ENCODE measurements around the gene CDK10. TPM values are rescaled to one million over a fixed set of nuclear protein-coding genes. Genes with fewer than 3 reads are reported as not detected.
"Not testable (repeated sequence)": the region's sequence is repeated elsewhere in the genome, so short reads cannot be mapped to it uniquely, and the experiment has no call there.

The CDK10 gene
- total RNA-seq, 1 donor from 2014 or later = 79.6 TPM

DNA sequence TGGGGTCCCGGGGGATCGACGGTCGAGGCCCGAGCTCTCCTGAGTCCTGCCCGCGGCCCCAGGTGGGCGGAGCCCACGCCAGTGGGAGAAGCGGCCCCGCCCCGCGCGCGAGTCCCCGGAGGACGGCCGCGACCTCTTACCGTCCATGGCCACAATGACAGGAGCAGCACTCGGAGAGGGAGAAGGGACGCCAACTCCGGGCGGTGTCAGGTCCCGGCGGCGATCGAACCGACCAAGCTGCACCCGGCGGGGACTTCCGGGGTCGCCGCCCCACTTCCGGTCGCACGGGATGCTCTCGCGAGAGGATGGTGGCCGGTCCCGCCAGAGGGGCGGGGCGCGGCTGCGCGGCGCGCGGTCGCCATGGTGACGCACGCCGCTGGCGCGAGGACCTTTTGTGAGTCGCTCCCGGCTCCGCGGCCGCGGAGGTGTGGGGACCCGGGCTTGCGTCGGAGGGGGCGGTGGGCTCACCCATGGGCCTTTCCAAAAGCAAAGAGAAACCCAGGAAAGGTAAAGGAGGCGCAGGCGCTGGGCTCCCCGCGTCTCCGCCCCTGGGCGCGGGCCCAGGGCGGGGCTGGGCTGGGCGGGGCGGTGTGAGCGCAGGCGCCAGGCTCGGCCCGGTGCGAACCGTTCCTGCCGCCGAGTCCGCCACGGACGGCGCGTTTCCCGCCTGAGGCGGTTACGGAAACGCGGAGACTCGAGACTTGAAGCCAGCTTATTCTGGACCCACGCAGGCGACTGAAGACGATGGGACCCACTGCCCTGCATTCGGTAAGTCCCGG lies 28.9 kb upstream of the CDK10 start, which contains the start of the genes CHMP1A and SPATA33:
Gene CHMP1A, minus strand, starts transcription at position 267 of the 779 bp plus-strand sequence. Its CDS starts 120 bp downstream, at position 147.
Gene SPATA33, plus strand, starts transcription at position 395 of the 779 bp plus-strand sequence. Its CDS starts 76 bp downstream, at position 471.
- TF ChIP-seq, protein P1, sequence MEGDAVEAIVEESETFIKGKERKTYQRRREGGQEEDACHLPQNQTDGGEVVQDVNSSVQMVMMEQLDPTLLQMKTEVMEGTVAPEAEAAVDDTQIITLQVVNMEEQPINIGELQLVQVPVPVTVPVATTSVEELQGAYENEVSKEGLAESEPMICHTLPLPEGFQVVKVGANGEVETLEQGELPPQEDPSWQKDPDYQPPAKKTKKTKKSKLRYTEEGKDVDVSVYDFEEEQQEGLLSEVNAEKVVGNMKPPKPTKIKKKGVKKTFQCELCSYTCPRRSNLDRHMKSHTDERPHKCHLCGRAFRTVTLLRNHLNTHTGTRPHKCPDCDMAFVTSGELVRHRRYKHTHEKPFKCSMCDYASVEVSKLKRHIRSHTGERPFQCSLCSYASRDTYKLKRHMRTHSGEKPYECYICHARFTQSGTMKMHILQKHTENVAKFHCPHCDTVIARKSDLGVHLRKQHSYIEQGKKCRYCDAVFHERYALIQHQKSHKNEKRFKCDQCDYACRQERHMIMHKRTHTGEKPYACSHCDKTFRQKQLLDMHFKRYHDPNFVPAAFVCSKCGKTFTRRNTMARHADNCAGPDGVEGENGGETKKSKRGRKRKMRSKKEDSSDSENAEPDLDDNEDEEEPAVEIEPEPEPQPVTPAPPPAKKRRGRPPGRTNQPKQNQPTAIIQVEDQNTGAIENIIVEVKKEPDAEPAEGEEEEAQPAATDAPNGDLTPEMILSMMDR (IDR thresholded peaks at IDR 0.05) = no peak
- ATAC-seq (peak; percentile 97 to 99), DNase-seq (peak; percentile 91)
- Histone ChIP-seq H3K27ac (peak within 1 kb of the TSS; percentile 92), H3K4me1 (peaks cover 22% of the 10 kb centered on the region), H3K4me3 (peak within 1 kb of the TSS; percentile 91), H3K36me3 (peaks cover 31% of the 10 kb centered on the region), H3K27me3 (ENCODE audit: low read depth) (no peaks in the 10 kb centered on the region), H3K9me3 (no peaks in the 10 kb centered on the region)
- intact Hi-C loops (cut with DNase I) = no loop called here

DNA sequence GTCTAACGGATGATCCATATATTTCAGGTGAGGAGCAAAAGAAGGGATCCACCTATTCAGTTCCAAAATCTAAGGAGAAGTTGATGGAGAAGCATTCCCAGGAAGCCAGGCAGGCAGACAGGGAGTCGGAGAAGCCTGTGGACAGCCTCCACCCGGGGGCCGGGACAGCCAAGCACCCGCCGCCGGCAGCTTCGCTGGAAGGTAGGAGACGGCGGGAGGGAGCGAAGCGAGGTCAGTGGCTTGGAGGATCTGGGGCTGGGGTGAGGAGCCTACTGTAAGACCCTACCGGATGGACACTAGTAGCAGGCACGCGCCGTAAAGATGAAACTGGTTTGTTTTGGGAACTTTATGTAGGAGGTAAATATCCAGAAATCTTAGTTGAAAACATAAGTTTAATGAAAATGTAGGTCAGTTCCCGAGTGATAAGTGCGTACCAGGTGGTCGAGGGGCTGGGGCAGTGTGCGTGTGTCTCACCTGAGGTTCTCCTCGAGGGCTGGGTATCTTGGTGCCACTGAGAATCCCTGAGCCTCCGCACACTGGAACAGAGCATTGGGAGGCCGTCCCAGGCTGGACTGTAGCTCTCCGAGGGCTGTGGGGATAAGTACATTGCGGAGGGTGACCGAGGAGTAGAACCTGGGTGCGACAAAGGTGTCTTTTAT lies 28.1 kb upstream of the CDK10 start:
- Histone ChIP-seq H3K4me1 (peaks cover 22% of the 10 kb centered on the region), H3K27me3 (ENCODE audit: low read depth) (no peaks in the 10 kb centered on the region), H3K36me3 (peaks cover 30% of the 10 kb centered on the region), H3K4me3 (peak overlapping the region; percentile 91), H3K27ac (peak overlapping the region; percentile 92), H3K9me3 (no peaks in the 10 kb centered on the region)
- ATAC-seq (peak; percentile 20 to 48), DNase-seq (peak; percentile 53)
- intact Hi-C loops (cut with DNase I) = no loop called here
- TF ChIP-seq, protein P1 (IDR thresholded peaks at IDR 0.05) = no peak

DNA sequence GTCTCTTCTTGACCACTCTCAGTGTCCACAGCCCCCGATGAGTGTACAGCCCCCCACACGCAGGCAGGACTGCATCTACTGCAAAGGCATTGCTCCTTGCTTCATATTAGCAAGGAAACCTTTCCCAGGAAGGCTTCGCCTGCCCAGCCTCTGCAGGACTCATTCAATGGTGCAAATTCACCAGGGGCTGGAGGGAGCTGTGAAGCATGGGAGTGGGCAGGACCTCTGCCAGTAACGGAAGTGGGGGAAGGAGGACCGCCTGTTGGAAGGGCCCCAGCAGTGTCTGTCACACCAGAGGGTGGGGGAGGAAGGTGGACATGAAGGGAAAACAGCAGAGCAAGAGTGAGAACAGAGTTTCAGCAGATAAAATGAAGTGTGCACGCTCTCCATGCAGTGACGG lies 26.3 kb upstream of the CDK10 start:
- Histone ChIP-seq H3K27me3 (ENCODE audit: low read depth) (no peaks in the 10 kb centered on the region), H3K36me3 (peaks cover 28% of the 10 kb centered on the region), H3K27ac (no peak overlapping the region), H3K4me3 (no peak overlapping the region), H3K4me1 (peaks cover 22% of the 10 kb centered on the region), H3K9me3 (no peaks in the 10 kb centered on the region)
- ATAC-seq = no peak
- no peak for DNase-seq
- intact Hi-C loops (cut with DNase I) = no loop called here
- TF ChIP-seq, protein P1 (IDR thresholded peaks at IDR 0.05) = no peak

DNA sequence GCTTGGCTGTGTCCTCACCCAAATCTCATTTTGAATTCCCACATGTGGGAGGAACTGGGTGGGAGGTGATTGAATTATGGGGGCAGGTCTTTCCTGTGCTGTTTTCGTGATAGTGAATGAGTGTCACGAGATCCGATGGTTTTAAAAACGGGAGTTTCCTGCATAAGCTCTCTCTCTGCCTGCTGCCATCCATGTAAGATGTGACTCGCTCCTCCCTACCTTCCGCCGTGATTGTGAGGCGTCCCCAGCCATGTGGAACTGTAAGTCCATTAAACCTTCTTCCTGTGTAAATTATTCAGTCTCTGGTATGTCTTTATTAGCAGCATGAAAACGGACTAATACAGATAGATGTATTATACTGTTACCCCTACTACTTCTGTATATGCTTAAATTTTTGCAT lies 25.3 kb upstream of the CDK10 start:
- no peak overlapping the region for H3K27ac ChIP-seq
- no peak overlapping the region for H3K4me3 ChIP-seq

DNA sequence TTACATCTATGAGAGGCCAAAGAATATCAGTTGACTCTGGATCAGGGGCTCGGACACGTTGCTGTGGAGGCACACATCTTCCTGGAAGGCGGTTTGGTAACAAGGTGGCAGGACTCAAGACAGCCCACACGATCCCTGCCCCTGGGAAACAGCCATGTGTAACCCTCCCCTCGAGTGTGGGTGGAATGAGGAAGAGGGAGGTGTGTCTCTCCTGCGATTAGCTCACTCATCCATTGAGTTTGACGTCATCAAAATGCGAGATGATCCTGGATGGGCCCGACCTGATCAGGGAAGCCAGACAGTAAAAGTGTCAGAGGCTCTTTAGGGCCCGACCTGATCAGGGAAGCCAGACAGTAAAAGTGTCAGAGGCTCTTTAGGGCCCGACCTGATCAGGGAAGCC lies 22.3 kb upstream of the CDK10 start:
- H3K27ac ChIP-seq; H3K4me3 ChIP-seq; DNase-seq; intact Hi-C loops (cut with DNase I); H3K4me1 ChIP-seq; ATAC-seq; H3K9me3 ChIP-seq; H3K27me3 ChIP-seq (ENCODE audit: low read depth): not testable (repeated sequence)
- H3K36me3 ChIP-seq = peaks cover 28% of the 10 kb centered on the region

More for the DNA sequence above, 25.3 kb upstream of the CDK10 start:
- Histone ChIP-seq H3K27me3 (ENCODE audit: low read depth) (no peaks in the 10 kb centered on the region), H3K9me3 (no peaks in the 10 kb centered on the region), H3K36me3 (peaks cover 28% of the 10 kb centered on the region), H3K4me1 (peaks cover 21% of the 10 kb centered on the region)
- TF ChIP-seq, protein P1 (IDR thresholded peaks at IDR 0.05) = no peak
- DNase-seq (no peak), ATAC-seq (no peak)
- intact Hi-C loops (cut with DNase I) = no loop called here

DNA sequence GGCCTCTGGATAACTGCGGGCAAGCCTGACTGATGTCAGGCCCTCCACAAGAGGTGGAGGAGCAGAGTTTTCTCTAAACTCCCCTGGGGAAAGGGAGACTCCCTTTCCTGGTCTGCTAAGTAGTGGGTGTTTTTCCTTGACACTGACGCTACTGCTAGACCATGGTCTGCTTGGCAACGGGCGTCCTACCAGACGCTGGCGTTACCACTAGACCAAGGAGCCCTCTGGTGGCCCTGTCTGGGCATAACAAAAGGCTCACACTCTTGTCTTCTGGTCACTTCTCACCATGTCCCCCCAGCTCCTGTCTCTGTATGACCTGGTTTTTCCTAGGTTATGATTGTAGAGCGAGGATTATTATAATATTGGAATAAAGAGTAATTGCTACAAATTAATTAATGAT lies 19.5 kb upstream of the CDK10 start:
- not testable (repeated sequence) for DNase-seq, H3K4me1 ChIP-seq
- TF ChIP-seq, protein P1 (IDR thresholded peaks at IDR 0.05) = peak; percentile 13

More for the DNA sequence above, 19.5 kb upstream of the CDK10 start:
- H3K4me3 ChIP-seq; H3K27me3 ChIP-seq (ENCODE audit: low read depth); intact Hi-C loops (cut with DNase I); H3K9me3 ChIP-seq; ATAC-seq; H3K27ac ChIP-seq: not testable (repeated sequence)
- H3K36me3 ChIP-seq = peaks cover 10% of the 10 kb centered on the region

All from lower lobe of right lung (tissue), 2 donors.